Gastroesophageal sphincter (tissue), 3 donors: ENCODE results near the gene TSPAN10.

Experiments used
- EP300 ChIP-seq: sonication (generic); formaldehyde crosslinking; IDR thresholded peaks from one replicate; pipeline ENCODE4 v1.6.1; 2017; ENCODE audit warnings: antibody characterized with exemption, mild to moderate bottlenecking
- POLR2A ChIP-seq, 2 donors: fragments of 450-650 bp; IDR thresholded peaks; one replicate each; pipeline ENCODE4 v1.6.1; 2017; ENCODE audit warnings: antibody characterized with exemption in 2 of 2, mild to moderate bottlenecking in 2 of 2, moderate library complexity in 1 of 2
- POLR2AphosphoS5 ChIP-seq: sonication (generic); formaldehyde crosslinking; IDR thresholded peaks from one replicate; pipeline ENCODE4 v1.6.1; 2017; ENCODE audit warnings: antibody characterized with exemption
- TF ChIP-seq, protein P1 (sequence below), 4 experiments: fragments of 200-600 bp in 2 of 4; fragments of 450-650 bp in 2 of 4; sonication (generic) in 1 of 4; IDR thresholded peaks; one replicate each; pipeline ENCODE4 v1.5.1; 2017 to 2019; ENCODE audit warnings: antibody characterized with exemption in 4 of 4, mild to moderate bottlenecking in 2 of 4, moderate library complexity in 2 of 4

GRCh38 chr17:81672504-81672903, 35.5 kb downstream of the TSPAN10 start:
- TF ChIP-seq EP300 (no peak), POLR2A (IDR thresholded peaks at IDR 0.05) (no peak), POLR2AphosphoS5 (no peak)
- TF ChIP-seq, protein P1, sequence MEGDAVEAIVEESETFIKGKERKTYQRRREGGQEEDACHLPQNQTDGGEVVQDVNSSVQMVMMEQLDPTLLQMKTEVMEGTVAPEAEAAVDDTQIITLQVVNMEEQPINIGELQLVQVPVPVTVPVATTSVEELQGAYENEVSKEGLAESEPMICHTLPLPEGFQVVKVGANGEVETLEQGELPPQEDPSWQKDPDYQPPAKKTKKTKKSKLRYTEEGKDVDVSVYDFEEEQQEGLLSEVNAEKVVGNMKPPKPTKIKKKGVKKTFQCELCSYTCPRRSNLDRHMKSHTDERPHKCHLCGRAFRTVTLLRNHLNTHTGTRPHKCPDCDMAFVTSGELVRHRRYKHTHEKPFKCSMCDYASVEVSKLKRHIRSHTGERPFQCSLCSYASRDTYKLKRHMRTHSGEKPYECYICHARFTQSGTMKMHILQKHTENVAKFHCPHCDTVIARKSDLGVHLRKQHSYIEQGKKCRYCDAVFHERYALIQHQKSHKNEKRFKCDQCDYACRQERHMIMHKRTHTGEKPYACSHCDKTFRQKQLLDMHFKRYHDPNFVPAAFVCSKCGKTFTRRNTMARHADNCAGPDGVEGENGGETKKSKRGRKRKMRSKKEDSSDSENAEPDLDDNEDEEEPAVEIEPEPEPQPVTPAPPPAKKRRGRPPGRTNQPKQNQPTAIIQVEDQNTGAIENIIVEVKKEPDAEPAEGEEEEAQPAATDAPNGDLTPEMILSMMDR (IDR thresholded peaks at IDR 0.05): no peak
